Measurements from ENCODE around the gene ADAMTS3. TPM values are rescaled to one million over a fixed set of nuclear protein-coding genes. Genes with fewer than 3 reads are reported as not detected.

Gene ADAMTS3
- total RNA-seq, 4 donors from 2014 or later = 0.54 to 1.7 TPM; not detected in 2

- DNase-seq = no peak
- Histone ChIP-seq H3K36me3 (no peaks in the 10 kb centered on the region), H3K9me3 (no peaks in the 10 kb centered on the region), H3K27me3 (no peaks in the 10 kb centered on the region), H3K4me1 (no peaks in the 10 kb centered on the region), H3K4me3 (no peak overlapping the region), H3K27ac (no peak overlapping the region)
- TF ChIP-seq CTCF (IDR thresholded peaks at IDR 0.05) (peak in 4 of 6 experiments; percentile 25 to 48 (median 36)), POLR2A (IDR thresholded peaks at IDR 0.05) (no peak)
These were observed 100.0 kb downstream of the ADAMTS3 start for GRCh38 chr4:72468904-72469502.

GRCh38 chr4:72467633-72468032 is 101.4 kb downstream of the ADAMTS3 start:
- TF ChIP-seq POLR2A (IDR thresholded peaks at IDR 0.05) = no peak
- TF ChIP-seq CTCF (IDR thresholded peaks at IDR 0.05) = no peak
- no peak overlapping the region for H3K4me3 ChIP-seq
- no peak for DNase-seq
- no peaks in the 10 kb centered on the region for H3K27me3 ChIP-seq
- H3K36me3 ChIP-seq = no peaks in the 10 kb centered on the region
- no peak overlapping the region for H3K27ac ChIP-seq
- no peaks in the 10 kb centered on the region for H3K4me1 ChIP-seq
- H3K9me3 ChIP-seq = no peaks in the 10 kb centered on the region

GRCh38 chr4:72463724-72464123 is 105.3 kb downstream of the ADAMTS3 start:
- Histone ChIP-seq H3K4me3 (no peak overlapping the region), H3K4me1 (no peaks in the 10 kb centered on the region), H3K27me3 (no peaks in the 10 kb centered on the region), H3K27ac (no peak overlapping the region), H3K9me3 (no peaks in the 10 kb centered on the region), H3K36me3 (no peaks in the 10 kb centered on the region)
- TF ChIP-seq POLR2A (IDR thresholded peaks at IDR 0.05) (no peak), CTCF (IDR thresholded peaks at IDR 0.05) (no peak)
- DNase-seq = no peak

GRCh38 chr4:72457158-72457557 is 111.9 kb downstream of the ADAMTS3 start:
- DNase-seq = no peak
- no peaks in the 10 kb centered on the region for H3K27me3 ChIP-seq
- no peak for TF ChIP-seq CTCF (IDR thresholded peaks at IDR 0.05)
- TF ChIP-seq POLR2A (IDR thresholded peaks at IDR 0.05) = no peak
- H3K27ac ChIP-seq = no peak overlapping the region
- H3K9me3 ChIP-seq = no peaks in the 10 kb centered on the region
- no peak overlapping the region for H3K4me3 ChIP-seq
- H3K36me3 ChIP-seq = no peaks in the 10 kb centered on the region
- no peaks in the 10 kb centered on the region for H3K4me1 ChIP-seq

GRCh38 chr4:72451349-72451748 is 117.7 kb downstream of the ADAMTS3 start:
- no peaks in the 10 kb centered on the region for H3K9me3 ChIP-seq
- TF ChIP-seq CTCF (IDR thresholded peaks at IDR 0.05) (no peak), POLR2A (IDR thresholded peaks at IDR 0.05) (no peak)
- H3K27ac ChIP-seq = no peak overlapping the region
- H3K27me3 ChIP-seq = no peaks in the 10 kb centered on the region
- H3K4me1 ChIP-seq = no peaks in the 10 kb centered on the region
- no peak overlapping the region for H3K4me3 ChIP-seq
- H3K36me3 ChIP-seq = no peaks in the 10 kb centered on the region
- DNase-seq = no peak

GRCh38 chr4:72449705-72450104 is 119.3 kb downstream of the ADAMTS3 start:
- Histone ChIP-seq H3K27me3 (no peaks in the 10 kb centered on the region), H3K9me3 (no peaks in the 10 kb centered on the region), H3K4me3 (no peak overlapping the region), H3K4me1 (no peaks in the 10 kb centered on the region), H3K27ac (no peak overlapping the region), H3K36me3 (no peaks in the 10 kb centered on the region)
- TF ChIP-seq POLR2A (IDR thresholded peaks at IDR 0.05) (no peak), CTCF (IDR thresholded peaks at IDR 0.05) (no peak)
- no peak for DNase-seq
